Epithelial cell of esophagus (primary cell): ENCODE measurements around the gene UTP4.

Experiments used
- DNase-seq: peaks from one replicate; pipeline ENCODE4 v3.0.0; 2010; ENCODE audit warnings: low read depth
- H3K4me3 ChIP-seq: 2 replicates; pipeline ENCODE4 v1.5.1; 2011; ENCODE audit warnings: mild to moderate bottlenecking, low read length, control low read depth
- CTCF ChIP-seq: IDR thresholded peaks from 2 replicates; pipeline ENCODE4 v1.5.1; 2011; ENCODE audit warnings: low read depth, mild to moderate bottlenecking, low read length, control low read depth, inconsistent platforms; ENCODE audit not compliant: insufficient read depth; ENCODE audit errors: missing control alignments

Gene UTP4

GRCh38 chr16:69132424-69133252, at the start of gene UTP4, which contains the start of gene CHTF8:
Gene UTP4, plus strand, starts transcription at chr16:69132649. Its CDS starts 811 bp downstream, at chr16:69133460.
Gene CHTF8, minus strand, starts transcription at chr16:69132588. Its CDS starts 11,130 bp downstream, at chr16:69121458.
- no peak for TF ChIP-seq CTCF
- peak; percentile 88 for DNase-seq
- peak within 1 kb of the TSS; percentile 86 for H3K4me3 ChIP-seq

- no peak for TF ChIP-seq CTCF
- DNase-seq, result no peak
- no peak overlapping the region for H3K4me3 ChIP-seq
Measured at GRCh38 chr16:69083306-69083941, 49.0 kb upstream of the UTP4 start.

- no peak for TF ChIP-seq CTCF
- no peak for DNase-seq
- no peak overlapping the region for H3K4me3 ChIP-seq
Measured at GRCh38 chr16:69084289-69084688, 48.2 kb upstream of the UTP4 start.

- H3K4me3 ChIP-seq, result no peak overlapping the region
- TF ChIP-seq CTCF, result no peak
Measured at GRCh38 chr16:69085032-69085695, 47.3 kb upstream of the UTP4 start.

GRCh38 chr16:69087161-69087581, 45.3 kb upstream of the UTP4 start:
- TF ChIP-seq CTCF, result no peak
- H3K4me3 ChIP-seq, result no peak overlapping the region
- no peak for DNase-seq

More at GRCh38 chr16:69085032-69085695, 47.3 kb upstream of the UTP4 start:
- no peak for DNase-seq

- TF ChIP-seq CTCF, result no peak
- DNase-seq, result no peak
- no peak overlapping the region for H3K4me3 ChIP-seq
Measured at GRCh38 chr16:69088684-69089083, 43.8 kb upstream of the UTP4 start.
